ENCODE data around the gene SMC1B. TPM values are rescaled to one million over a fixed set of nuclear protein-coding genes. Genes with fewer than 3 reads are reported as not detected.

SMC1B gene
- total and polyA plus RNA-seq, 12 donors, result 0.05 TPM; not detected in 11

DNA sequence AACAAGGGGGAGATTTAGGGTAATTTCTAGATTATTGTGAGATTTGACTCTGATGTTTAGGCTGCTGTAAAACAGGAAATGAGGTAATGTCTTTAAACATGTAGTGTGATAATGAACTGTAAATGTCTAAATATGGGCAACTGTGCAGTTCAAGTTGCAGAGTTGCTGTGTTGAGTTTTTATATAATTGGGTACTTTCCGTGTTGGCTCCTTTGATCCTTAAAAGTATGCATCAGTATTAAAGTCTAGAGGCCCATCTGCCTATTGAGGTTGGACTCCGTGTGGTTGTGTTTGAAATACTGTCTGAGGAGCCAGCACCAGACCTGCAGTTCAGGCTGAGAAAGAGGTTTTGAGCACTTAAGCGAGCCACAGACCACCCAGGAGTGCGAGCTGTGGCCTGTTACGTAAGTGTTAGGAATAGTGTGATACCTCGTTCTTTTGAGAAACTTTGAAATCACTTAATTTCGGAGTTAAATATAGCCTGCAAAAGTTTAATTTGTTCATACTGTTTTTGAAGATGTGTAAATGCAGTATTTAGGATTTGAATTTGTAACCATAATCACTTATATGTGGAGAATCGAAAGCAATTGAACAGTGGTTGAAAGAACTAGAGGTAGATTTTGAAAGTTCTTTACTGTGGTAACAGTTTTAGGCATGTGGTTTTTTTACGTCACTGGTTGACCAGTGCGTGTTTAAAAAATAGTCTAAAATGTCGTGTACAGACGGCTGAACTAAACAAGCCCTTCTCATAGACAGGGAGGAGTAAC, 94.7 kb downstream of the SMC1B start:
- Histone ChIP-seq H3K4me3 (peak overlapping the region in 3 of 10 donors; percentile 11 to 26 (median 14)), H3K4me1 (peaks cover 3 to 67% (median 46%) of the 10 kb centered on the region in 9 donors), H3K9me3 (no peaks in the 10 kb centered on the region), H3K27me3 (no peaks in the 10 kb centered on the region), H3K36me3 (peaks cover 0 to 19% (median 12%) of the 10 kb centered on the region in 9 donors), H3K27ac (peak overlapping the region; percentile 4 to 91 (median 79))
- 67 to 71% methylated on average over 12 of the region's 12 CpGs for WGBS, 2 donors
- peak in 5 of 8 donors; percentile 1 to 35 (median 13) for ATAC-seq
- TF ChIP-seq, protein P1, sequence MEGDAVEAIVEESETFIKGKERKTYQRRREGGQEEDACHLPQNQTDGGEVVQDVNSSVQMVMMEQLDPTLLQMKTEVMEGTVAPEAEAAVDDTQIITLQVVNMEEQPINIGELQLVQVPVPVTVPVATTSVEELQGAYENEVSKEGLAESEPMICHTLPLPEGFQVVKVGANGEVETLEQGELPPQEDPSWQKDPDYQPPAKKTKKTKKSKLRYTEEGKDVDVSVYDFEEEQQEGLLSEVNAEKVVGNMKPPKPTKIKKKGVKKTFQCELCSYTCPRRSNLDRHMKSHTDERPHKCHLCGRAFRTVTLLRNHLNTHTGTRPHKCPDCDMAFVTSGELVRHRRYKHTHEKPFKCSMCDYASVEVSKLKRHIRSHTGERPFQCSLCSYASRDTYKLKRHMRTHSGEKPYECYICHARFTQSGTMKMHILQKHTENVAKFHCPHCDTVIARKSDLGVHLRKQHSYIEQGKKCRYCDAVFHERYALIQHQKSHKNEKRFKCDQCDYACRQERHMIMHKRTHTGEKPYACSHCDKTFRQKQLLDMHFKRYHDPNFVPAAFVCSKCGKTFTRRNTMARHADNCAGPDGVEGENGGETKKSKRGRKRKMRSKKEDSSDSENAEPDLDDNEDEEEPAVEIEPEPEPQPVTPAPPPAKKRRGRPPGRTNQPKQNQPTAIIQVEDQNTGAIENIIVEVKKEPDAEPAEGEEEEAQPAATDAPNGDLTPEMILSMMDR (IDR thresholded peaks at IDR 0.05), result no peak
- intact Hi-C loops (cut with DNase I), result loop anchor here in 4 of 10 donors (5.0 to 10.0 kb wide), 3 partner anchors 104 to 119 kb away; no protein-coding TSS in a partner anchor
- DNase-seq, result no peak

DNA sequence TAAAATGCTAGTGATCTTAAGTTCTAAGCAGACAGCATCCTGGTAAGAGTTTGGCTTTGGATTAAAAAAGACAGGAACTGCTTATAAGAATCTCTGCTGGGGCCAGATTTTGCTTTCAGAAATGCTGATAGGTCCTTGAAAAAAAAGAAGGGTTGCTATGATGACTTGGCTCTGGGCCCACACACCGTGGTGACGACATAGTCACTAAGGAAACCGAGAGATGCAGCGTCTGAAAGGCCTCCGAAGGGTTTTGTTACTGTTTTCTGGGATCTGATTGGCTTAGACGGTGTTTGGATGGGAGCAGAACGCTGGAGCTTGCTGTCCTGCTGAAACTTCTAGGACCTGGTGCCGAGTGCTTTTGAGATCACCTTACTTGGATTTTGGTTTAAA, 95.2 kb downstream of the SMC1B start:
- Histone ChIP-seq H3K4me1 (peaks cover 3 to 71% (median 50%) of the 10 kb centered on the region in 9 donors), H3K36me3 (peaks cover 0 to 13% (median 7%) of the 10 kb centered on the region in 9 donors), H3K27me3 (no peaks in the 10 kb centered on the region), H3K9me3 (no peaks in the 10 kb centered on the region), H3K27ac (peak overlapping the region; percentile 4 to 91 (median 79)), H3K4me3 (peak overlapping the region in 5 of 10 donors; percentile 11 to 29 (median 14))
- ATAC-seq (peak in 7 of 8 donors; percentile 49 to 87 (median 75)), DNase-seq (peak; percentile 74 to 89)
- TF ChIP-seq, protein P1 (IDR thresholded peaks at IDR 0.05), result no peak
- WGBS, 2 donors, result 7 to 10% methylated on average over 8 of the region's 8 CpGs
- intact Hi-C loops (cut with DNase I), result loop anchor here in 4 of 10 donors (5.0 to 10.0 kb wide), 3 partner anchors 104 to 119 kb away; no protein-coding TSS in a partner anchor

DNA sequence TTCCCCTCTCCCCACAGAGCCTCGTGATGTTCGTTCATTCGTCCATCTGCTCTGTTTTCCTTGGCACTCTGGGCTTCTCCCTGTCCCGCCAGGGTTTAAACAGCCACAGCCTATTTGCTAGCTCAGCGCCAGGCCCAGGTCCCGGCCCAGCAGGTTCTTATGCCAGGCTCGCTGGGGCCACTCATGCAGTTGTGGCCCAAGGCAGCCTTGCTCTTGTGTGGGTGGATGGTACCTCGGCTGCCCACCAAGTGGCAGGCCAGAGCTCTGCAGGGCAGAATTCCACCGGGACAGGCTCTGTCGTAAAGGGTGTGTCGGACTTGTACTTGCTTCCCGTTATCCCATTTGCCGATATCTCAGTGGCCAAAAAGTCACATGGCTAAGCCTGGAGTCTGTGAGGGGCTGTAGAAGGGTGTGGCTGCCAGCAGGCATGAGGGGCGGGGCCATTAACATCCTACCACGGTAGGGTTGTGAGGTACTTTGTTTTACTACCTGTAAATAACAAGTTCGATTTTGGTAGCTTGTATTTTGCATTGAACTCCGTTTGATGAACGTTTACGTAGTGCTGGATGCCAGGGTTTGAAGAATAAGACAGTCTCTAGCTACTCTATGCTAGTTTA, 95.7 kb downstream of the SMC1B start:
- ATAC-seq (peak; percentile 66 to 87 (median 81)), DNase-seq (peak; percentile 59 to 64)
- Histone ChIP-seq H3K36me3 (peaks cover 0 to 8% (median 4%) of the 10 kb centered on the region in 9 donors), H3K4me3 (peak overlapping the region in 5 of 10 donors; percentile 1 to 29 (median 13)), H3K9me3 (no peaks in the 10 kb centered on the region), H3K4me1 (peaks cover 3 to 71% (median 50%) of the 10 kb centered on the region in 9 donors), H3K27ac (peak overlapping the region; percentile 4 to 91 (median 79)), H3K27me3 (no peaks in the 10 kb centered on the region)
- WGBS, 2 donors, result 34 to 44% methylated on average over 19 of the region's 19 CpGs
- TF ChIP-seq, protein P1 (IDR thresholded peaks at IDR 0.05), result peak; percentile 21 to 63 (median 51)
- intact Hi-C loops (cut with DNase I), result loop anchor here in 4 of 10 donors (5.0 to 10.0 kb wide), 3 partner anchors 105 to 120 kb away; no protein-coding TSS in a partner anchor
